Memory B cell (primary cell): Measurements from ENCODE around the gene CDK13.

Experiments used
- ATAC-seq: fragments of 150-1000 bp; cut with Tn5 transposase; 2 replicates; pipeline ENCODE4 v1.10.0; 2021; ENCODE audit warnings: low read depth, mild to moderate bottlenecking, moderate library complexity
- DNase-seq, 2 donors: peaks; one replicate each; pipeline ENCODE4 v3.0.0; 2022; ENCODE audit warnings: low spot score in 2 of 2
- H3K27ac Mint-ChIP-seq: one replicate; pipeline ENCODE4 v1.8.0; 2022; ENCODE audit warnings: mild to moderate bottlenecking, moderate library complexity, mixed read lengths
- H3K27me3 Mint-ChIP-seq: one replicate; pipeline ENCODE4 v1.8.0; 2022; ENCODE audit warnings: mixed read lengths
- H3K36me3 Mint-ChIP-seq: one replicate; pipeline ENCODE4 v1.8.0; 2022; ENCODE audit warnings: mild to moderate bottlenecking, mixed read lengths
- H3K4me1 Mint-ChIP-seq: one replicate; pipeline ENCODE4 v1.8.0; 2022; ENCODE audit warnings: mixed read lengths
- H3K4me3 Mint-ChIP-seq: one replicate; pipeline ENCODE4 v1.8.0; 2022; ENCODE audit warnings: mild to moderate bottlenecking, moderate library complexity, mixed read lengths
- H3K9me3 Mint-ChIP-seq: one replicate; pipeline ENCODE4 v1.8.0; 2022; ENCODE audit warnings: mixed read lengths

CDK13 gene

GRCh38 chr7:40009301-40009700, 59.2 kb downstream of the CDK13 start:
- H3K36me3 Mint-ChIP-seq = peaks cover 10% of the 10 kb centered on the region
- ATAC-seq = no peak
- H3K27ac Mint-ChIP-seq = no peak overlapping the region
- H3K4me3 Mint-ChIP-seq = no peak overlapping the region
- H3K27me3 Mint-ChIP-seq = no peaks in the 10 kb centered on the region
- DNase-seq = no peak
- H3K9me3 Mint-ChIP-seq = no peaks in the 10 kb centered on the region
- peaks cover 2% of the 10 kb centered on the region for H3K4me1 Mint-ChIP-seq

DNA sequence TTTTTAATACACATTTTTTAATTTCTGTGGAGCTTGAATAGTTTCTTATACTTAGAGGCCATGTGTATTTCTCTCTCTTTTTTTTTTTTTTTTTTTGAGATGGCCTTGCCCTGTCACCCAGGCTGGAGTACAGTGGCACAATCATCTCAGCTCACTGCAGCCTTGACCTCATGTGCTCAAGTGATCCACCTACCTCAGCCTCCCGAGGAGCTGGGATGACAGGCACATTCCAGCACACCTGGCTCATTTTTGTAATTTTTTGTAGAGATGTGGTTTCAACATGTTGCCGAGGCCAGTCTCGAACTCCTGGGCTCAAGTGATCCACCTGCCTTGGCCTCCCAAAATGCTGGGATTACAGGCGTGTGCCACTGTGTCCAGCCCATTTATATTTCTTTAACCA, 64.3 kb downstream of the CDK13 start:
- no peak overlapping the region for H3K27ac Mint-ChIP-seq

DNA sequence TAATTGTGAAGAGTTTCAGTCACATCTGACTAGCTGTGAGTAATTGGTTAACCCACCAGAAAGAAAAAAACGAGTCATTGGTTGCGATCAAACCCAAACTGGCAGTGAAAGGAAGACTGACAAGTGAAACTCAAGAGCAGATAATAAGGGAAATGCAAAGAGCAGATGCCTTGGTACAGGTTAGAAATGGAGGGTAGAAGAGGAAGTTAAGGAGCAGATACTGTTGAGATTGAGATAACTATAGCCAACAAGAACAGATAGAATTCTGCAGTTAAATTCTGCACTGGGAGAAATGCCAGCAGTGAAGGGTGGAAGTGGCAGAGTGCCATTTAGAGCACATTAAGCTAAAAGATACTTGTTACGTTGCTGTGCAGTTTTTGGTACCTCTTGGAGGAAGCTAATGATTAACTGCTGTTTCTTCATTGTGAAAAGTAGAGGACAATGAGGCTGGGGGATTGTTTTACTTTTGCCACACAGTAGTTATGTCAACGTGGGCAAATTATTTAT, 65.8 kb downstream of the CDK13 start:
- ATAC-seq (peak; percentile 97), DNase-seq (no peak)
- no peaks in the 10 kb centered on the region for H3K9me3 Mint-ChIP-seq
- H3K27me3 Mint-ChIP-seq = no peaks in the 10 kb centered on the region
- peaks cover 16% of the 10 kb centered on the region for H3K4me1 Mint-ChIP-seq
- no peak overlapping the region for H3K4me3 Mint-ChIP-seq
- H3K27ac Mint-ChIP-seq = peak overlapping the region; percentile 16
- H3K36me3 Mint-ChIP-seq = peaks cover 13% of the 10 kb centered on the region

More for the DNA sequence above, 64.3 kb downstream of the CDK13 start:
- Mint-ChIP-seq H3K36me3 (peaks cover 14% of the 10 kb centered on the region), H3K4me1 (peaks cover 16% of the 10 kb centered on the region), H3K9me3 (no peaks in the 10 kb centered on the region), H3K4me3 (no peak overlapping the region), H3K27me3 (no peaks in the 10 kb centered on the region)
- no peak for ATAC-seq
- DNase-seq = no peak

DNA sequence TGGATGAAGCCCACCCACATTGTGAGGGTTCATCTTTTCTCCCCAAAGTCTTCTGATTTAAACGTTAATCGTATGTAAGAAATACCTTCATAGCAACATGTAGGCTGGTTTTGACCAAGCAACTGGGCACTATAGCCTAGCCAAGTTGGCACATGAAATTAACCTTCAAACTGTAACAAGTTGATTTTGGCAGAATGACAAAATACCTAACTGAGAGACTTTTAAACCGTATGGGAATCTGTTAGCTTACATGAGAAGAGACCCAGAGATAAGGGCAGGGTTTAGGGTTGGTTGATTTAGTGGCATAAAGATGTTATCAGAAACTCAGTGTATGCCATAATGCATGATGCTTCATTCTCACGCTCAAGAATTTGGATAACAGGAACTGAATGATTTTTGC, 69.5 kb downstream of the CDK13 start:
- H3K4me1 Mint-ChIP-seq = peaks cover 17% of the 10 kb centered on the region
- no peaks in the 10 kb centered on the region for H3K27me3 Mint-ChIP-seq
- peaks cover 15% of the 10 kb centered on the region for H3K36me3 Mint-ChIP-seq
- no peak overlapping the region for H3K27ac Mint-ChIP-seq
- H3K9me3 Mint-ChIP-seq = no peaks in the 10 kb centered on the region
- no peak overlapping the region for H3K4me3 Mint-ChIP-seq
- ATAC-seq (no peak), DNase-seq (no peak)

- peaks cover 12% of the 10 kb centered on the region for H3K36me3 Mint-ChIP-seq
- no peaks in the 10 kb centered on the region for H3K9me3 Mint-ChIP-seq
- H3K4me3 Mint-ChIP-seq = no peak overlapping the region
- ATAC-seq (no peak), DNase-seq (no peak)
- peaks cover 3% of the 10 kb centered on the region for H3K4me1 Mint-ChIP-seq
- peak overlapping the region; percentile 4 for H3K27ac Mint-ChIP-seq
- no peaks in the 10 kb centered on the region for H3K27me3 Mint-ChIP-seq
Observed at GRCh38 chr7:40024048-40024447, 74.0 kb downstream of the CDK13 start.

GRCh38 chr7:40024841-40025240, 74.8 kb downstream of the CDK13 start:
- Mint-ChIP-seq H3K9me3 (no peaks in the 10 kb centered on the region), H3K27ac (no peak overlapping the region), H3K4me3 (no peak overlapping the region), H3K36me3 (peaks cover 12% of the 10 kb centered on the region), H3K4me1 (peaks cover 3% of the 10 kb centered on the region), H3K27me3 (no peaks in the 10 kb centered on the region)
- DNase-seq (no peak), ATAC-seq (no peak)

DNA sequence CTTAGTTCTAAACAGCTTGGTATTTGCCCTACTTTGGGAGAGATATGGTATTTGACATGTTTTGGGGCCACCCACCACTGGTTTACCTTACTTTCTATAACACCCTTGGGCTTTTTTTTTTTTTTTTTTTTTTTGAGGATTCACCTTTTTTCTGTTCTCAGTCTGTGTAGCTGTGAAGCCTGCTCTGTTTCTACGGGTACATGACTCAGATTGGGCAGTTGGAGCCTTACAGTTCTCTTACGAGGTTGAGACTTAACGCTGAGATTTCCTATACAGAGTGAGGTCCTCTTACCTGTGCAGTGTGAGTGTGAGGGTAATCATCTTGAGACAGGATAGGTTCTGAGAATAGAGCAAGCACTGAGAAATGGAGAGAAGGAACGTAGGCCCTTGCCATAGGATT, 77.5 kb downstream of the CDK13 start:
- no peak for ATAC-seq
- no peaks in the 10 kb centered on the region for H3K9me3 Mint-ChIP-seq
- DNase-seq = no peak
- H3K4me1 Mint-ChIP-seq = peaks cover 5% of the 10 kb centered on the region
- H3K27ac Mint-ChIP-seq = no peak overlapping the region
- H3K4me3 Mint-ChIP-seq = no peak overlapping the region
- peaks cover 16% of the 10 kb centered on the region for H3K36me3 Mint-ChIP-seq
- no peaks in the 10 kb centered on the region for H3K27me3 Mint-ChIP-seq

- no peak for ATAC-seq
- Mint-ChIP-seq H3K9me3 (no peaks in the 10 kb centered on the region), H3K36me3 (peaks cover 18% of the 10 kb centered on the region), H3K27me3 (no peaks in the 10 kb centered on the region), H3K27ac (peak overlapping the region; percentile 71), H3K4me1 (peaks cover 9% of the 10 kb centered on the region), H3K4me3 (no peak overlapping the region)
- DNase-seq = no peak
Observed at GRCh38 chr7:40033826-40034225, 83.8 kb downstream of the CDK13 start.

- H3K4me1 Mint-ChIP-seq = peaks cover 3% of the 10 kb centered on the region
- ATAC-seq (no peak), DNase-seq (no peak)
- peaks cover 10% of the 10 kb centered on the region for H3K36me3 Mint-ChIP-seq
- H3K27ac Mint-ChIP-seq = no peak overlapping the region
- no peaks in the 10 kb centered on the region for H3K9me3 Mint-ChIP-seq
- H3K4me3 Mint-ChIP-seq = no peak overlapping the region
- H3K27me3 Mint-ChIP-seq = no peaks in the 10 kb centered on the region
Observed at GRCh38 chr7:40041456-40041855, 91.4 kb downstream of the CDK13 start.

DNA sequence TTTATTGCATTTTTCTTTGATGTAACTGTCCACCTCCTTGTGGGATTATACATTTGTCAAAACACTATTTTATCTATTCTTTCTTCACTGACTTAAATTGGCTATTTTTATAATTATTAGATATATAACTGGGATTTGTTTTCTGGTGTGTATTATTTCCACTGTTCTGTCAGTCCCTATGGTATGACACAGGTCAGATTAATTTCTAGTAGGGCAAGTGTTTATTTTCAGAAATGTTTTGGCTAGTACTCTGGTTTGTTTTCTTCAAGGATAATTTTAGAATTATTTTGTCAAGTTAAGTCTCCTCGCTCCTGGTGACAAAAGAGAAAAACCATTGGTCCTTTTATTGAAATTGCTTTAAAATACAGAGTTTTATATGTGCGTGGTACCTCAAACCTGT, 93.1 kb downstream of the CDK13 start:
- Mint-ChIP-seq H3K4me1 (peaks cover 3% of the 10 kb centered on the region), H3K9me3 (no peaks in the 10 kb centered on the region), H3K36me3 (peaks cover 4% of the 10 kb centered on the region), H3K27me3 (no peaks in the 10 kb centered on the region), H3K27ac (peak overlapping the region; percentile 50), H3K4me3 (no peak overlapping the region)
- DNase-seq (no peak), ATAC-seq (no peak)

DNA sequence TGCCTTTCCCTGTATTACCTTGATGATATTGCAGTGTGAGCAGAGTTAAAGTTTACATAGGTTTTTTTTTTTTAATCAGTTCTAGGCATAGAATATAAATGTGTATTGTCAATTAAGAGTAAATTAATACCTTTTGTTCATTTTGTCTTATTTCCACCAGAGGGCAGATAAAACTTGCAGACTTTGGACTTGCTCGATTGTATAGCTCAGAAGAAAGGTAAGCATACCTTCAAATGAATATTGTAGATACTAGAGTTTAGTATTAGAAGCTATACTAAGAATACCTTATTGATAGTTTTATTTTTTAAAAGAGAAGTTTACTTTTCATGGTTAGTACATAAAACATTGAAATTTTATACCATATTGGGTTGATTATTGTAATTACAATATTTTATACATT, 97.6 kb downstream of the CDK13 start:
- H3K27me3 Mint-ChIP-seq = no peaks in the 10 kb centered on the region
- peaks cover 6% of the 10 kb centered on the region for H3K4me1 Mint-ChIP-seq
- H3K4me3 Mint-ChIP-seq = no peak overlapping the region
- H3K9me3 Mint-ChIP-seq = no peaks in the 10 kb centered on the region
- no peak for DNase-seq
- H3K36me3 Mint-ChIP-seq = peaks cover 10% of the 10 kb centered on the region
- no peak for ATAC-seq
- H3K27ac Mint-ChIP-seq = no peak overlapping the region

DNA sequence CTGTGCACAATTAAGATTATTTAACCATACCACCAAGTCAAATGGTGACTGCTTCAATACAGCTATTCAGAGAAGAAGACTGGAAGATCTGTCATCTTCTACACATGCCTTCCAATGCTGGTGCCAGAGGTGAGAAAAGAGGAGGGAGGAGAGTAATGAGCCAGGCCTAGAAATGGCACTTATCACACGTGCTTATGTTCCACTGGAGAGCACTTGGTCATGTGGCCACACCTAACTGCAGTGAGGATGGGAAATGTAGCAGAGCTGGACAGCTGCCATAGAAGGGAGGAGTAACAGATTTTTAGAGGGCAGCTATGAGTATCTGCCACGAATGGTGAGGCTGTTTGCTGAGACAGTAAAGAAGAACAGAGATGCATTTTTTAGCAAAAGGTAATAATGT, 107.2 kb downstream of the CDK13 start:
- DNase-seq (no peak), ATAC-seq (no peak)
- no peaks in the 10 kb centered on the region for H3K27me3 Mint-ChIP-seq
- H3K36me3 Mint-ChIP-seq = peaks cover 17% of the 10 kb centered on the region
- no peak overlapping the region for H3K4me3 Mint-ChIP-seq
- peak overlapping the region; percentile 48 for H3K27ac Mint-ChIP-seq
- peaks cover 10% of the 10 kb centered on the region for H3K4me1 Mint-ChIP-seq
- H3K9me3 Mint-ChIP-seq = no peaks in the 10 kb centered on the region

DNA sequence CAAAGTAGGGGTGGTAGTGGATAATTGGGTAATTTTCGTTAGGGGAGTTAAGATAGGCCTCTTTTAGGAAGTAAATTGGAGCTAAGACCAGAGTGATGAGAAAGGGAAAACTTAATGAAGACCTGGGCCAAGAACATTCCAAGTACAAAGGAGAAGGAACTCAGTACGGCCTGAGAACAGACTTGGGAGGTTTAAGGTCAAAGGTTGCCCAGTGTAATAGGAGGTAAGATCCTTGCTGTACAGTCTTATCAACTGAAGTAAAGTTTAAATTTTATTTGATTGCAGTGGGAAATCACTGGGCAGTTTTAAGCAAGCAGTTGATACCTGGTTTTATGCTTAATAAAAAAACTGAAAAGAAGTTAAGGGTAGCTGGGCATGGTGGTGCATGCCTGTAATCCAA, 108.0 kb downstream of the CDK13 start:
- H3K27me3 Mint-ChIP-seq = no peaks in the 10 kb centered on the region
- H3K36me3 Mint-ChIP-seq = peaks cover 17% of the 10 kb centered on the region
- peaks cover 6% of the 10 kb centered on the region for H3K4me1 Mint-ChIP-seq
- no peak overlapping the region for H3K4me3 Mint-ChIP-seq
- ATAC-seq (no peak), DNase-seq (no peak)
- H3K9me3 Mint-ChIP-seq = no peaks in the 10 kb centered on the region
- peak overlapping the region; percentile 51 for H3K27ac Mint-ChIP-seq

DNA sequence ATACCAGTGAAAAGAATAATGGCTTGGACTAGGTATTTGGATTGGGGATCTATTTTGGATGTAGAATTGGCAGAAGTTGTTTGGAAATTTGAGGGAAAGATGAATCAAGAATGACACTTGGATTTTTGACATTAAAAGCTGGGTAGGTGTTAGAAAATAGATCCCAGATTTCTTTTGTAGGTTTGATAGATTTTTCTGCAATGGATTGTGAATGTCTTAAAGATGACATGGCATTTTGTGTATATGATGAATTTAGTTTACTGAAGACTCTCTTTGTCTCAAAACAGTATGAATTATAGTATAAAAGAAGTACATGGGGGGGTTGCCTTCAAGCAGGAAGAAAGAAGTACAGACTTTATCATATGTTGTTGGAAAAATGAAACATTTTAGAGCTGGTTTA, 108.6 kb downstream of the CDK13 start:
- ATAC-seq = no peak
- Mint-ChIP-seq H3K4me3 (no peak overlapping the region), H3K4me1 (peaks cover 6% of the 10 kb centered on the region), H3K9me3 (no peaks in the 10 kb centered on the region), H3K27ac (peak overlapping the region; percentile 51), H3K36me3 (peaks cover 19% of the 10 kb centered on the region), H3K27me3 (no peaks in the 10 kb centered on the region)
- no peak for DNase-seq

GRCh38 chr7:40059057-40059456, 109.0 kb downstream of the CDK13 start:
- Mint-ChIP-seq H3K27me3 (no peaks in the 10 kb centered on the region), H3K27ac (peak overlapping the region; percentile 51), H3K9me3 (no peaks in the 10 kb centered on the region), H3K4me1 (peaks cover 6% of the 10 kb centered on the region), H3K36me3 (peaks cover 19% of the 10 kb centered on the region), H3K4me3 (no peak overlapping the region)
- no peak for DNase-seq
- no peak for ATAC-seq
